NCI-H460 (cell line): ENCODE measurements around the gene TINAGL1. TPM values are rescaled to one million over a fixed set of nuclear protein-coding genes. Genes with fewer than 3 reads are reported as not detected.
A peak's percentile ranks its signal among the peaks of the same experiment; 100 is the strongest.

Source experiments
- DNase-seq: peaks from one replicate; pipeline ENCODE4 v3.0.0-alpha.2; 2016; ENCODE audit warnings: low read depth; ENCODE audit errors: extremely low read depth
- polyA plus RNA-seq: library from polyadenylated mRNA; depleted of rRNA; stranded (reverse); fragments of >200 nt; gene quantifications from 2 replicates; pipeline ENCODE4 v1.2.3, GENCODE V29; 2014; cell fraction: nucleus; rRNA removed
- total RNA-seq: library from RNA; depleted of rRNA; stranded (reverse); fragments of >200 nt; shearing (Covaris generic); gene quantifications from 2 replicates; pipeline ENCODE4 v1.2.3, GENCODE V29; 2014; rRNA removed

Gene TINAGL1, protein sequence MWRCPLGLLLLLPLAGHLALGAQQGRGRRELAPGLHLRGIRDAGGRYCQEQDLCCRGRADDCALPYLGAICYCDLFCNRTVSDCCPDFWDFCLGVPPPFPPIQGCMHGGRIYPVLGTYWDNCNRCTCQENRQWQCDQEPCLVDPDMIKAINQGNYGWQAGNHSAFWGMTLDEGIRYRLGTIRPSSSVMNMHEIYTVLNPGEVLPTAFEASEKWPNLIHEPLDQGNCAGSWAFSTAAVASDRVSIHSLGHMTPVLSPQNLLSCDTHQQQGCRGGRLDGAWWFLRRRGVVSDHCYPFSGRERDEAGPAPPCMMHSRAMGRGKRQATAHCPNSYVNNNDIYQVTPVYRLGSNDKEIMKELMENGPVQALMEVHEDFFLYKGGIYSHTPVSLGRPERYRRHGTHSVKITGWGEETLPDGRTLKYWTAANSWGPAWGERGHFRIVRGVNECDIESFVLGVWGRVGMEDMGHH
- total RNA-seq, result 0.27 TPM in 1 of 2 replicates, not detected in the other
- 2.8 TPM in 1 of 2 replicates, not detected in the other for polyA plus RNA-seq

DNA sequence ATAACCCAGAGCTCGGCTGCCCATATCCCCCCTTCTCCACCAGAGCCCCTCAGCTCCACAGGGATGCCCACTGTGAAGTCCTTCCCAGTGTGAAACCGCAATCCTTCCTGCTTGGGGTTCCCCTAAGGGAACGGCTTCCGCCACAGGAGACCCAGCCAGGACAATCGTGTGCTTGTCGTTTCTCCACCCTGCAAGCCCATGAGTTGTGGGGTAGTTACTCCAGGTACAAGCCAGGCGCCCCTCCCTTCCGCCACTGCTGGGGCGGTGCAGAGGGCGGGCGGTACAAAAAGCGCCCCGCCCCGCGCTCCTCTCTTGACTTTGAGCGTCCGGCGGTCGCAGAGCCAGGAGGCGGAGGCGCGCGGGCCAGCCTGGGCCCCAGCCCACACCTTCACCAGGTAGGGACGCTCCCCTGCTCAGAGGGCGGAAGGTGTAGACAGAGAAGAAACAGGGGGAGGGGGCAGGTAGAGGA, at the start of gene TINAGL1:
Gene TINAGL1, plus strand, starts transcription at position 315 of the 469 bp plus-strand sequence. CDS start 634 bp downstream, outside the sequence.
- DNase-seq, result no peak

DNA sequence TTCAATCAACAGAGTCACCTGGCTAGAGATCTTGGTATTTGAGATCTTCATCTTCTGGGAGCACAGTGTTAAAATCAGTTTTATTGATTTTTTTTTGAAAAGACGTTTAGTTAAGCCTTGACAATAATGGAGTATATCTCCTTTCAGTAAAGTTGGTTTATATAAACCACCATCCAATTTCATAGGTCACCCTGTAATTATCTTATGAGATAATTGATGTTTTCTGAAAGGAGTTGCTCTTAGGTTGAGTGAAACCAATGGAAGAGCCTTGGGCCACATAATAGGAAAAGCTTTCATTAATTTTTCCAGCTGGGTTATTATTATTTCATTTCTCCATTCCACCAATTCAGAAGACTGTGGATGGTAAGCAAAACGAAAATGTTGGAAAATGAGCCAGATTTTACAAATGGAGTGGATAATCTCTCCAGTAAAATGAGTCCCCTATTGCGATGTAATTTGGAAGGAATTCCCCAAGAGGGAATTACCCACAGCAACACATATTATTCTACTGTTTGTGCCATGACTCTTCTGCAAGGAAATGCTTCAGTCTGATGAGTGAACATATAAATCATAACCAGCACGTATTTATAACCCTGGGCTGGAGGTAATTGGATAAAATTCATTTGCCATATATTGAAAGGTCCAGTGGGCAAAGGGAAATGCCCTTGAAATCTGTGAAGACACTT, 46.2 kb upstream of the TINAGL1 start:
- DNase-seq, result no peak

DNA sequence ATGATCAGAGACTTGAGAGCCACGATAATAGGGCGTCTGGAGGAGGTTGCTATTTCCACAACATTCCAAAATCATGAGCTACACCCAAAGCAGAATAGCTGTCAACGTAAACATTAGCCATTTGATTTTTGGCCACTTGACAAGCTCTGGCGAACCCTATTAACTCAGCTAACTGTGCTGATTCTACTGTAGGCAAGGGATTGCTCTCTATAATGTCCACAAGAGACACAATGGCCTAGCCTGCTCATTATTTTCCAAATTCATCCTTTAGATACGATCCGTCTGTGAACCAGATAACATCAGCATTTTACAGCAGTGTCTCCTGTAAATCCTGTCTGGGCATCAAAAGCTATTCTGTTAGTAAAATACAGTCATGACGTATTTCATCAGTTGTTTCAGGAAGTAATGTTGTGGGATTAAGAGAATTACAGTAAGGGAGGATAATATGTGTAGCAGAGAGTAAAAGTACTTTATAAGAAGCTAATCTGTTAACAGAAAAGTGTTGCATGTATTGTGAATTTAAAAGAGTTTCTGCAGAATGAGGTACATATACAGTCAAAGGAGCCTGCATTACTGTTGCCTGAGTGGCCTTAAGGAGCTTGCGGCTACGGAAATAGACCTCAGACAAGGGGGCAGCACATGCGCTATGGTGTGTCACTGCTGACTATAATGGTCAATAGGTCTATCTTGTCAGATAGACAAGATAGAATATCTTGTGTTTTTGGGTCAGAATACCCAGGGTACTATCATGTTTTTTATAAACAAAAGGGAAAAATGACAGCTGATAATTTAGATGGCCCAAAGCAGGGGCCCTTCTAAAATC, 44.9 kb upstream of the TINAGL1 start:
- DNase-seq, result no peak

DNA sequence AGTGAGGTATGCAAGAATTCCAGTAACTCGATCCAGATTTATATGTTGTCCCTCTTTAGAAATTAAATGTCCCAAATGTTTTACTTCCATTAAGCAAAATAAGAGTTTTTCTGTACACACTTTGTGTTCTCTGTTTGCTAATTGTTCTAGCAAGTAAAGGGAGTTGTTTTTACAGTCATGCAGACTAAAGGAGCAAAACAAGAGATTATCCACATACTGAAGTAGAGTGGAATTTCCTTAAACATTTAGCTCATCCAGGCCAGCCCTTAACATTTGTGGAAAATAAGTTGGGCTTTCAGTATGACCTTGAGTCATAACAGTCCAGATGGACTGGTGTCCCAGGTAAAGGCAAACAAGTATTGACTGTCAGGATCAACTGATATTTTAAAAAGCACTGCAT, 44.1 kb upstream of the TINAGL1 start:
- no peak for DNase-seq

DNA sequence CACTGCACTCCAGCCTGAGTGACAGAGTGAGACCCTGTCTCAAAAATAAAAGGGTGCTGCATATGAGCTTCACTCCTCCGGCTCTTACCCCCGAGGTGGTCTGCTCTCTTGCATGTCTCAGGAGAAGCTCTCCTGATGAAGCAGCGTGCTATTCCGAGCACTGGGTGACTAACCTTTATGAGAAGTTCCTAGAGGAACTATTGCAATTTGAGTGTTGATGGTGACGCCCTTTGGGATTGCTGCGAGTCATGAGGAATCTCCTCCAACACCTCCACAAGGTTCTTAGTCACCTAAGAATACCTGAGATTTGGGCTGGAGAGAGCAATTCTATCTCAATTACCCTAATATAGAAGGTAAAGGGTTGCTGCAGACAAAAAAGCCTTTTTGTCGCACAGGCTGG, 40.8 kb upstream of the TINAGL1 start:
- no peak for DNase-seq

DNA sequence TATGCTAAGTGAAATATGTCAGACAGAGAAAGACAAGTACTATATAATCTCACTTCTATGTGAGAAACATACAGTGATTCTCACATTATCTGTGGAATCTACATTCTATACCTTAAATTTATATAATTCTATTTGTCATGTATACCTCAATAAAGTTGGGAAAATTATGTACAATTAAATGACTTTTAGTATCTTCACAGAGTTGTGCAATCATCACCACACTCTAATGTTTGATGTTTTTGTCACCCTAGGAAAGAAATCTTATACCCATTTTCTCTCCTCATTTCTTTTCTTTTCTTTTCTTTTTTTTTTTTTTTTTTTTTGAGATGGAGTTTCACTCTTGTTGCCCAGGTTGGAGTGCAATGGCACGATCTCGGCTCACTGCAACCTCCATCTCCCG, 37.0 kb upstream of the TINAGL1 start:
- no peak for DNase-seq

DNA sequence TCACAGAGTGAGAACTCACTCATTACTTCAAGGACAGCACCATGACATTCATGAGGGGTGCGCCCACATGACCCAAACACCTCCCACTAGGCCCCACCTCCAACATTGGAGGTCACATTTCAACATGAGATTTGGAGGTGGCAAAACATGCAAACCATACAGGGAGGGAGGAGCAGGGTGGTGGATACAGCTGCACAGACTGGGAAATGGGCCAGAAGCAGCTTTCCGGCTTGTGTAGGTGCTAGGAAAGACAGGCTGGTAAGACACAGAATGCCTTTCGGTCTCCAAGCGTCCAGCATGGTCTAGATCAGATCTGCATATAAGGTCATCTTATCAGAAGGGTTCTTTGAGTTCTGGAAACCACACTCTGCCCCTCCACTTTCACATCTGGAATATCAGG, 35.1 kb upstream of the TINAGL1 start:
- DNase-seq, result no peak

DNA sequence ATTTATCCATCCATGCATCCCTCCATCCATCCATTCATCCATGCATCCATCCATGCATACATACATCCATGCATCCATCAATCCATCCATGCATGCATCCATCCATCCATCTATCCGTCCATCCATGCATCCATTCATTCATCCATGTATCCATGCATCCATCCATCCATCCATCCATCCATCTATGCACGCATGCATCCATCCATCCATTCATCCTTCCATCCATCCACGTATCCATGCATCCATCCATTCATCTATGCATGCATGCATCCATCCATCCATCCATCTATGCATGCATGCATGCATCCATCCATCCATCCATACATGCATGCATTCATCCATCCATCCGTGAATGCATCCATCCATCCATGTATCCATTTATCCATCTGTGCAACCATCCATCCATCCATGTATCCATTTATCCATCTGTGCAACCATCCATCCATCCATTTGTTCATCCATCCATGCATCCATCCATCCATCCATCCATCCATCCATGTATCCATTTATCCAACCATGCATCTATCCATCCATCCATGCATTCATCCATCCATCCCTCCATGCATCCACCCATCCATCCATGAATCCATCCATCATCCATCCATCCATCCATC, 30.3 kb upstream of the TINAGL1 start:
- DNase-seq, result no peak

DNA sequence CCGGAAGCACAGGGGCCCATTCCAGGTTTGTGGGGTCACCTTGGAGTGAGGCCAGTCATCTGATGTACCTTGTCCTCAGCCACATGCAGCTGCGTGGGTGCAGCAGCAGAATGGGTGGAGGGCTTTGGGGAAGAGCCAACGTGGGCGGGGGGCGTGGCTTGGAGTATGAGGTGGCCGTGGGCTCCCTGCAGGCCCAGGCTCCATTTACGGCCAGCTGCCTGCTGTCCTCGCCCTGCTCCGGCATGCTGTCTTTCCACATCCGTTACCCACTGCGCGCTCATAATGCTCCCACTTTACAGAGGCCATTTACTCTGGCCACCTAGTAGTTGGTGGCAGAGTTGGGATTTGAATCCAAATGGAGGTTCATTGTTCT, 27.8 kb upstream of the TINAGL1 start:
- no peak for DNase-seq

DNA sequence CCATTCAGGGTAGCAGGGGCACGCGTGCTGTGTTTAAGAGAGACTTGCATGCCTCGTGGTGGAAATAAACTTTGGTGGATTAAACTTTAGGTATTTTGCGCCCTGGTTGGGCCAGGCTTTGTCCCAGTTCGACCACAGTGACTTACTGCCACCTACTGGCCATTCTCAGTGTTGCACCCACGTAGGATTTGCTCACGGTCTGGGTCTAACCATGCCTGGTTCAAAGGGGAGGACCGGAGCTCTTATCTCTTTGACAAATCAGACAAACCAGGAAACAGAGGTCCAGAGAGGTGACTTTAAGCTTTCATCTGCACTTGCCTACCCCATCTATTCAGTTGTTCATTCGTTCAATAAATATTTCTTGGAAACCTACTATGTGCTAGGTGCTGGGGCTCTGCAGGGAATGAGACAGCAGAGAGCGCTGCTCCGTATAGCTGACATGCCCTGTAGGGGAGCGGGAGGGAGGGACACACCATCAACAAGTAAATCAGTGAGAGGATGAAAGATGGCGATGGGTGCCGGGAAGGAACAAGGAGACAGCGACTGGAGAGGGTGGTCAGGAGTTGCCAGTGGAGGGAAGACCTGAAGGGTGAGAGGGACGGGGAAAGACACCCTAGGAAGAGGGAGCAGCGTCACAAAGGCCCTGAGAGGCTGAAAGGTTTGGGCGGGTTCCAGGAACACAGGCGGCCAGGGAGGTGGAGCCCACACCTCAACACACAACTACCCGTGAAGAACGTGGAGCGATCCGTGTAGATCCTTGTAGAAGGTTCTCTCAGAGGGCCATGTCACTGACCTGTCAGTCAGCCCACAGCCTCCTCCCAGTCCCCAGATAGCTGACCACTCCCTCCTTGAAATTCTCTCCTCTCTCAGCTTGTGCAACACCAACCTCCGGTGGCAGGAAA, 27.2 kb upstream of the TINAGL1 start:
- peak; percentile 75 for DNase-seq

DNA sequence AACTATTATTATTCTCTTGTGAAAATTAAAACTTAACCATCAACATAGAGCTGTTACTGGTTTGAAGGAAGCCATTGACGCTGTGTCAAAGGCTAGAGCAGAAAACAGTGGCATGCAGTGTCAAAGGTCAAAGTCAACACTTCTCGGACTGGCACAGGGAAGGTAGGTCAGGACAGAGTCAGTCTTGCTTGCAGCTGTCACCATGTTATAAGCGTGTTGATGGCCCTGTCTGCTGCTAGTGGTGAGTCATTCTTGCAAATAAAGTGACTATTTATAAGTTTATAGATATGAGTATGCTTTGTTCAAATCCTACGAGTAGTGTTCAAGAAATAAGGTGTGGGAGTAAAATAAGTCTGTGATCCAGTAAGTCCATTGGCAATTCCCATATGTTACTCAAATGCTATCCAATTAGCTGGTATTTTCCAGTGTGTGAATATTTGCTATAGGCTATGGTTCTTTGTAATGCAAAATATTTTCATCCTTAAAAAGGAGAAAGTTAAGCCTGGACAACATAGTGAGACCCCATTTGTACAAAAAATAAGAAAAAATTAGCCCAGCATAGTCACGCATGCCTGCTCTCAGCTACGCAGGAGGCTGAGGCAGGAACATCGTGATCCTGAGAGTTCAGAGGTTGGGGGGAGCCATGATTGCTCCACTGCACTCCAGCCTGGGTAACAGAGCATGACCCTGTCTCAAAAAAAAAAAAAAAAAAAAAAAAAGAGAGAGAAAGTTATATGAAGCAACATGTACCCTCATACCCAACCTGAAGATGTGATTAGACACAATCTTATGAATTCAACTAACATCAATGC, 26.3 kb upstream of the TINAGL1 start:
- DNase-seq, result no peak

DNA sequence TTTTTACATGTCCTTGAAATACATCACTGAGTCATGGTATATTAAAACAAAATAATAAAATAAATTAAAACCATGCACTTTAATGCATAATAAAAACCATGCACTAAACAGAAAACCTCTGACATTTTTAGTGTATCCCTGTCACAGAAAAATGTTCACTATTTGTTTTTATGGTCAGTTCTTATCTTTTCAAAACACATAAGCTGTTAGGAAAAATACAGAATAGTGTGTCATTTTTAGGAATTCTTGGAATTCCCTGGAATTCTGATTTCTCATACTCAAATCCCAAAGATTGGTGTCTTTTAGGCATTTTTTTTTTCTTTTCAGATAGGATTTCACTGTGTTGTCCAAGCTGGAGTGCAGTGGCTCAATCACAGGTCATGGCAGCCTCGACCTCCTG, 25.1 kb upstream of the TINAGL1 start:
- DNase-seq, result no peak

DNA sequence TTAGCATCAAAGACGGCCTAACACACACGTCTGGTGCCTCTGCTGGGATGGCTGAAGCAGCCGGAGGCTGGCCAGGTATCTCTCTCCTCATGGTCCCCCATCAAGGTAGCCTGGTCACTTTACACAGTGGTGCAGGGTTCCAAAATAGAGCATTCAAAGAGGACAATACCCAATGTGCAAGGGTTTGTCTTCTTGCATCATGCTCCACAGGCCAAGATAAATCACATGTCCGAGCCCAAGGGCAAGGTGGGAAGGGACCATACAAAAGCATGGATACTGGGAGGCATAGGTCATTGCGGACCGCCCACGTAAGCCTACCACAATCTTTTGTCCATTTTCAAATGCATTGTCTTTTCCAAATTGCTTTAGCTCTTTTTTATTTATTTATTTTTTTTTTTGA, 23.8 kb upstream of the TINAGL1 start:
- no peak for DNase-seq

DNA sequence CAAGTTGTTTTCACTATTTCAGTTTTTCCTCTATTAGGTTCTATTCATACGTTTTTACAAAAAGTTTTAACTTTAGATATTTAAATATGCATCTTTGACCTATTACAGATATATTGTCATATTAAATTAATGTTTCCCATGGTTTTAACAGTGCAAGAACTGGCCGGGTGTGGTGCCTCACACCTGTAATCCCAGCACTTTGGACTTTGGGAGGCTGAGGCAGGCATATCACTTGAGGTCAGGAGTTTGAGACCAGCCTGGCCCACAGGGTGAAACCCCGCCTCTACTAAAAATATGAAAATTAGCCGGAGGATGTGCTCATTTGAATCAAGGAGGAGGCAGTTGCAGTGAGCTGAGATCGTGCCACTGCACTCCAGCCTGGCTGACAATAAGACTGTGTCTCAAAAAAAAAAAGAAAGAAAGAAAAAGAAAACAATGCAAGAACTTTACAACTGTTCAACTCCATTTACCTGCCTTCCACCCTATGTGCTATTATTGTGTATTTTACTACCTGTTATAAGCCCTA, 19.8 kb upstream of the TINAGL1 start:
- DNase-seq, result no peak

DNA sequence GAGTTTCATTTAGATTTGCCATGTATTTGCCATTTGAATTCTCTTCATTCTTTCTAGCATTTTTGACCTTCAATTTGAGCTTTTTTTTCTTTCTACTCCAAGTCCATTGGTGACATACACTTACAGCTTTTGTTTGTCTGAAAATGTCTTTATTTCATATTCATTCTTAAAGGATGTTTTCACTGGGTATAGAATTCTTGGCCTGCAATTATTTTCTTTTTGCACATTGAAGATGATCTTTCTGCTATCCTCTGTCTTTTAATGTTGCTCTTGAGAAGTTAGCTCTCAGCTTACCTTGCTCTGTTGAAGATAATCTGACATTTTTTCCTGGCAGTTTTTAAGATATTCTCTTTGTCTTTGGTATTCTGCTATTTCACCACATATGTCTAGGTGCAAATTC, 16.6 kb upstream of the TINAGL1 start:
- DNase-seq, result no peak

DNA sequence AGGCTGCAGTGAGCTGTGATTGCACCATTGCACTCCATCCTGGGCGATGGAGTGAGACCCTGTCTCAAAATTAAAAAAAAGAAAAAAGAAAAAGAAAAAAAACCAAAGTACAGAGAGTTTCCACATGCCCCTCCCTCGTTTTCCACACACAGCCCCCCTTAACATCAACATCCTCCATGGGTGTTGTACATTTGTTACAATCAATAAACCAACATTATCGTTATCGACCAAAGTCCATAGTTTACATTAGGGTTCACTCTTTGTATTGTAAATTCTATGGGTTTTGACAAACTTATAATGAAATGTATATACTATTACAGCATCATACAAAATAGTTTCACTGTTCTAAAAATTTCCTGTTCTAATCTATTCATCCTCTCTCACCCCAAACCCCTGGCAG, 15.9 kb upstream of the TINAGL1 start:
- DNase-seq, result no peak

DNA sequence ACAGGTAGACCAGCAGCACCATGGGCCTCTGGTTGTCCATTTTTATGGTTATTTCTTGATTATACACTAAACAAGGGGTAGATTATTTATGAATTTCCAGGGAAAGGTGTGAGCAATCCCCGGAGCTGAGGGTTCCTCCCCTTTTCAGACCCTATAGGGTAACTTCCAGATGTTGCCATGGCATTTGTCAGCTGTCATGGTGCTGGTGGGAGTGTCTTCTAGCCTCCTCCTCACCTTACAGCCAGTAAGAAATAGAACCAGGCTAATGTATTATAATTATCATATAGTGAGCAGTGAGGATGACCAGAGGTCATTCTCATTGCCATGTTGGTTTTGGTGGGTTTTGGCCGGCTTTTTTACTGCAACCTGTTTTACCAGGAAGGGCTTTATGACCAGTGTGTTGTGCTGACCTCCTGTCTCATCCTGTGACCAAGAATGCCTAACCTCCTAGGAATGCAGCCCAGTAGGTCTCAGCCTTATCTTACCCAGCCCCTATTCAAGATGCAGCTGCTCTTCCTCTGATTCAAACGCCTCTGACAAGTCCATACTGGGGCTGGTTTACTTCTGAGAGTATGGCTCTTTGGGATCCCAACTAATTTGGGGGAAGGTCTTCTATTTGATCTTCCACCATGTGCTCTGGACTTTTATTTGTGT, 13.5 kb upstream of the TINAGL1 start:
- no peak for DNase-seq

DNA sequence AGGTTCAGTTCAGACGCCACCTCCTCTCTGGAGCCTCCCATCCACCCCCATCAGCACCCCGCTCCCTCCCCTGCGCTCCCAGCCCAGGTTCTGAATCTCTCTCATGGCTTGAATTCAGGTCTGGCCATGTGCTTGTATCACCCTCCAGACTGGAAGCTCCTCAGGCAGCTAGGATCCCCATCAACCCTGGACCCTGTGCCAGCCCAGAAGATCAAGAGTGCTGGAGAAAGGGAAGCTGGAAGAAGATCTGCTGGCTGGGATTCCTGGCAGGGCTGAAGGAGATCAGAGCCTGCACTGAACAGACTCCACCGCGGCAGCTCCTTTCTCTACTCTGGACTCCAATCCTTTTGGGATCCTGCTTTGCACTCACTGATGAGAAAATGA, 11.7 kb upstream of the TINAGL1 start:
- no peak for DNase-seq
